OCI-LY3 (cell line): ENCODE data around the gene MRRF.

Experiments used
- EZH2phosphoT487 ChIP-seq: fragments of 200-600 bp; shearing (Covaris generic); IDR thresholded peaks from 2 replicates; pipeline ENCODE4 v1.6.1; 2018; ENCODE audit warnings: antibody characterized with exemption, mixed run types, low read depth
- TF ChIP-seq, protein P1 (sequence below): fragments of 200-600, 300-600 bp; sonication (generic); IDR thresholded peaks from 2 replicates; pipeline ENCODE4 v1.5.1; 2014; ENCODE audit warnings: antibody characterized with exemption, low read length, low read depth

DNA sequence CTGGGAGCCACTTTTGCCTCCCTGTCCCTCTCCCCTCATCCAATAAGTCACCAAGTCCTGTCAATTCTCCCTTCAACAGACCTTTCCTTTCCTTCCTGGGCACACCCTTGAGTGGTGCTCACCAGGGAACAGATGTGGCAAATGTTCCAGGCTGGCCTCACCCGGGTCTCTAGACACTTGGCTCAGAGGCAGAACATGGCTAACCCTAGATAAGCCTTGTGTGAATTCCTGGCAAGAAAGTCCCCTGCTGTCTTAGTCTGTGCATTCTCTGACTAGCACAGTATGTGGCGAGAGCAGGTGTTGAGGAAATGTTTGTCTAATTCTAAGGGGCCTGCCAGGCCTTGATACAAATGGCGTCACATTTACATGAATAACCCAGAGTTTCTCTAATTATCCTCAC, 64.9 kb downstream of the MRRF start:
- no peak for TF ChIP-seq EZH2phosphoT487
- TF ChIP-seq, protein P1, sequence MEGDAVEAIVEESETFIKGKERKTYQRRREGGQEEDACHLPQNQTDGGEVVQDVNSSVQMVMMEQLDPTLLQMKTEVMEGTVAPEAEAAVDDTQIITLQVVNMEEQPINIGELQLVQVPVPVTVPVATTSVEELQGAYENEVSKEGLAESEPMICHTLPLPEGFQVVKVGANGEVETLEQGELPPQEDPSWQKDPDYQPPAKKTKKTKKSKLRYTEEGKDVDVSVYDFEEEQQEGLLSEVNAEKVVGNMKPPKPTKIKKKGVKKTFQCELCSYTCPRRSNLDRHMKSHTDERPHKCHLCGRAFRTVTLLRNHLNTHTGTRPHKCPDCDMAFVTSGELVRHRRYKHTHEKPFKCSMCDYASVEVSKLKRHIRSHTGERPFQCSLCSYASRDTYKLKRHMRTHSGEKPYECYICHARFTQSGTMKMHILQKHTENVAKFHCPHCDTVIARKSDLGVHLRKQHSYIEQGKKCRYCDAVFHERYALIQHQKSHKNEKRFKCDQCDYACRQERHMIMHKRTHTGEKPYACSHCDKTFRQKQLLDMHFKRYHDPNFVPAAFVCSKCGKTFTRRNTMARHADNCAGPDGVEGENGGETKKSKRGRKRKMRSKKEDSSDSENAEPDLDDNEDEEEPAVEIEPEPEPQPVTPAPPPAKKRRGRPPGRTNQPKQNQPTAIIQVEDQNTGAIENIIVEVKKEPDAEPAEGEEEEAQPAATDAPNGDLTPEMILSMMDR, result no peak
